ENCODE results near the gene CTBP1. TPM values are rescaled to one million over a fixed set of nuclear protein-coding genes. Genes with fewer than 3 reads are reported as not detected.

The CTBP1 gene
- total RNA-seq, 1 donor from 2014 or later: 171 TPM

DNA sequence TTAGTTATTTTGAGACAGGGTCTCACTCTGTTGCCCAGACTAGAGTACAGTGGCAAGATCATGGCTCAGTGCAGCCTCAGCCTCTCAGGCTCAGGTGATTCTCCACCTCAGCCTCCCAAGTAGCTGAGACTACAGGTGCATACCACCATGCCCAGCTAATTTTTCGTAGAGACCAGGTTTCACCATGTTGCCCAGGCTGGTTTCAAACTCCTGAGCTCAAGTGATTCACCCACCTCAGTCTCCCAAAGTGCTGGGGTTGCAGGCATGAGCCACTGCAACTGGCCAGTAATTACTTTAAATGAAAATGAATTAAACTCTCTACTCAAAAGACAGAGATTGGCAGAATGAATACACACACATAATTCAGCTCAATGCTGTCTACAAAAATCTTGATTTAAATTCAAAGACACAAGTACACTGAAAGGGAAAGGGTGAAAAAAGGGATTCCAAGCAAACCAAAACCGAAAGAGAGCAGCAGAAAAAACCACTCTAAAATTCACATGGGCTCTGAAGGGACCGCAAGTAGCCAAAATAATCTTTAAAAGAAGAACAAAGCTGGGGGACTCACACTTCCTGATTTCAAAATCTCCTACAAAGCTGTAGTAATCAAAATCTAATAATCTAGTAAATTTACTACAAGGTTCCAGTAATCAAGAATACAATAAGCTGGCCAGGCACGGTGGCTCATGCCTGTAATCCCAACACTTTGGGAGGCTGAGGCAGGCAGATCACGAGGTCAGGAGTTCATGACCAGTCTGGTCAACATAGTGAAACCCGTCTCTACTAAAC, 64.8 kb downstream of the CTBP1 start:
- Histone ChIP-seq H3K27ac (no peak overlapping the region), H2AFZ (replicated peaks) (no peak overlapping the region), H3F3A (ENCODE audit: low read depth) (no peaks in the 10 kb centered on the region), H4K20me1 (ENCODE audit: low read depth) (no peaks in the 10 kb centered on the region), H3K9ac (no peak overlapping the region), H3K9me3 (ENCODE audit: low read depth) (peaks cover 11% of the 10 kb centered on the region), H3K79me2 (ENCODE audit: low read depth) (no peaks in the 10 kb centered on the region), H3K4me2 (no peak overlapping the region), H3K4me3 (no peak overlapping the region), H3K36me3 (no peaks in the 10 kb centered on the region), H3K4me1 (no peaks in the 10 kb centered on the region), H3K27me3 (peaks cover 56% of the 10 kb centered on the region)
- Mint-ChIP-seq H3K9me3 (peaks cover 26% of the 10 kb centered on the region), H3K27me3 (ENCODE audit: insufficient read depth, low read depth) (peaks cover 6% of the 10 kb centered on the region), H3K4me1 (no peaks in the 10 kb centered on the region), H3K27ac (no peak overlapping the region), H3K4me3 (no peak overlapping the region), H3K36me3 (no peaks in the 10 kb centered on the region)
- TF ChIP-seq EZH2 (IDR thresholded peaks at IDR 0.05): no peak
- TF ChIP-seq, protein P1, sequence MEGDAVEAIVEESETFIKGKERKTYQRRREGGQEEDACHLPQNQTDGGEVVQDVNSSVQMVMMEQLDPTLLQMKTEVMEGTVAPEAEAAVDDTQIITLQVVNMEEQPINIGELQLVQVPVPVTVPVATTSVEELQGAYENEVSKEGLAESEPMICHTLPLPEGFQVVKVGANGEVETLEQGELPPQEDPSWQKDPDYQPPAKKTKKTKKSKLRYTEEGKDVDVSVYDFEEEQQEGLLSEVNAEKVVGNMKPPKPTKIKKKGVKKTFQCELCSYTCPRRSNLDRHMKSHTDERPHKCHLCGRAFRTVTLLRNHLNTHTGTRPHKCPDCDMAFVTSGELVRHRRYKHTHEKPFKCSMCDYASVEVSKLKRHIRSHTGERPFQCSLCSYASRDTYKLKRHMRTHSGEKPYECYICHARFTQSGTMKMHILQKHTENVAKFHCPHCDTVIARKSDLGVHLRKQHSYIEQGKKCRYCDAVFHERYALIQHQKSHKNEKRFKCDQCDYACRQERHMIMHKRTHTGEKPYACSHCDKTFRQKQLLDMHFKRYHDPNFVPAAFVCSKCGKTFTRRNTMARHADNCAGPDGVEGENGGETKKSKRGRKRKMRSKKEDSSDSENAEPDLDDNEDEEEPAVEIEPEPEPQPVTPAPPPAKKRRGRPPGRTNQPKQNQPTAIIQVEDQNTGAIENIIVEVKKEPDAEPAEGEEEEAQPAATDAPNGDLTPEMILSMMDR (IDR thresholded peaks at IDR 0.05): no peak
- TF ChIP-seq EZH2phosphoT487 (IDR thresholded peaks at IDR 0.05): no peak
- no peak for DNase-seq (ENCODE audit: low spot score)

DNA sequence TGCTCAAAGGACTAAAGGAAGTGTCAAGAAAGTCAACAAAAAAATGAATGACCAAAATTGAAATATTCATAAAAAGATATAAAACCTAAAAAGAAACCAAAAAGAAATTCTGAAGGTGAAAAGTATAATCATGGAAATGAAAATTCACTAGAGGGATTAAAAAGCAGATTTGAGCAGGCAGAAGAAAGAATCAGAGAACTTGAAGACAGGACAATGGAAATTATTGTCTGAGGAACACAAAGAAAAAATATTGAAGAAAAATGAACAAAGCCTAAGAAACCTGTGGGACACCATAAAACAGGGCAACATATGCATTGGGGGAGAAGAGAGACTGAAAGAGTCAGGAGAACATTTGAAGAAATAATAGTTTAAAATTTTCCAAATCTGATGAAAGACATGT, 66.6 kb downstream of the CTBP1 start:
- Mint-ChIP-seq H3K27ac (no peak overlapping the region), H3K27me3 (ENCODE audit: insufficient read depth, low read depth) (peaks cover 6% of the 10 kb centered on the region), H3K4me3 (no peak overlapping the region), H3K4me1 (no peaks in the 10 kb centered on the region), H3K36me3 (no peaks in the 10 kb centered on the region), H3K9me3 (peaks cover 26% of the 10 kb centered on the region)
- H3K4me1 ChIP-seq: no peaks in the 10 kb centered on the region
- TF ChIP-seq EZH2phosphoT487 (IDR thresholded peaks at IDR 0.05) (no peak), EZH2 (IDR thresholded peaks at IDR 0.05) (no peak)
- TF ChIP-seq, protein P1 (IDR thresholded peaks at IDR 0.05): no peak
- H3K27me3 ChIP-seq: peaks cover 51% of the 10 kb centered on the region
- no peak overlapping the region for H3K4me2 ChIP-seq
- H3K9me3 ChIP-seq (ENCODE audit: low read depth): peaks cover 11% of the 10 kb centered on the region
- no peak overlapping the region for H3K4me3 ChIP-seq
- H3K79me2 ChIP-seq (ENCODE audit: low read depth): no peaks in the 10 kb centered on the region
- no peak for DNase-seq (ENCODE audit: low spot score)
- H3K9ac ChIP-seq: no peak overlapping the region
- H3F3A ChIP-seq (ENCODE audit: low read depth): no peaks in the 10 kb centered on the region
- H2AFZ ChIP-seq (replicated peaks): no peak overlapping the region
- H4K20me1 ChIP-seq (ENCODE audit: low read depth): no peaks in the 10 kb centered on the region
- no peaks in the 10 kb centered on the region for H3K36me3 ChIP-seq
- H3K27ac ChIP-seq: no peak overlapping the region

DNA sequence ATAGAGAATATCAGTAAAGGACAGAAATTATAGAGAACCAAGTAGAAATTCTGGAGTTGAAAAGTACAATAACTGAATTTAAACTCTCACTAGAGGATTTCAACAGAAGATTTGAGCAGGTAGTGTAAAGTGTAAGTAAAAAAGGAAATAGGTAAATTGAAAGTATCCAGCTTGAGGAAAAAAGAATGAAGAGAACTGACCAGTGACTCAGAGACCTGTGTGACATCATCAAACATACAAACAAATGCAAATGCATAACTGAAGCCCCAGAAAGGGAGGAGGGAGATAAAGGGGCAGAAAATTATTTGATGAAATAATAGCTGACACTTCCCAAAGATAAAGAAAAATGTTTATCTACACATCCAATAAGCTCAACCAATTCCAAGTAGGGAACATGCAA, 68.3 kb downstream of the CTBP1 start:
- no peak overlapping the region for H3K4me3 Mint-ChIP-seq
- H3K27ac ChIP-seq: no peak overlapping the region
- H4K20me1 ChIP-seq (ENCODE audit: low read depth): no peaks in the 10 kb centered on the region
- DNase-seq (ENCODE audit: low spot score): no peak
- H3K36me3 Mint-ChIP-seq: no peaks in the 10 kb centered on the region
- H2AFZ ChIP-seq (replicated peaks): no peak overlapping the region
- H3K27ac Mint-ChIP-seq: no peak overlapping the region
- peaks cover 26% of the 10 kb centered on the region for H3K9me3 Mint-ChIP-seq
- peaks cover 41% of the 10 kb centered on the region for H3K27me3 ChIP-seq
- no peak overlapping the region for H3K4me3 ChIP-seq
- no peaks in the 10 kb centered on the region for H3K36me3 ChIP-seq
- no peaks in the 10 kb centered on the region for H3K79me2 ChIP-seq (ENCODE audit: low read depth)
- H3K27me3 Mint-ChIP-seq (ENCODE audit: insufficient read depth, low read depth): peaks cover 9% of the 10 kb centered on the region
- H3K9ac ChIP-seq: no peak overlapping the region
- H3K9me3 ChIP-seq (ENCODE audit: low read depth): peaks cover 11% of the 10 kb centered on the region
- H3F3A ChIP-seq (ENCODE audit: low read depth): no peaks in the 10 kb centered on the region
- no peaks in the 10 kb centered on the region for H3K4me1 ChIP-seq
- H3K4me1 Mint-ChIP-seq: no peaks in the 10 kb centered on the region
- TF ChIP-seq, protein P1 (IDR thresholded peaks at IDR 0.05): no peak
- no peak for TF ChIP-seq EZH2phosphoT487 (IDR thresholded peaks at IDR 0.05)
- no peak for TF ChIP-seq EZH2 (IDR thresholded peaks at IDR 0.05)
- H3K4me2 ChIP-seq: no peak overlapping the region
